ENCODE data around the gene SNAP25. TPM values are rescaled to one million over a fixed set of nuclear protein-coding genes. Genes with fewer than 3 reads are reported as not detected.
A peak's percentile ranks its signal among the peaks of the same experiment; 100 is the strongest.

SNAP25 gene
- total RNA-seq, 1 donor from 2014 or later, result 0.43 TPM

DNA sequence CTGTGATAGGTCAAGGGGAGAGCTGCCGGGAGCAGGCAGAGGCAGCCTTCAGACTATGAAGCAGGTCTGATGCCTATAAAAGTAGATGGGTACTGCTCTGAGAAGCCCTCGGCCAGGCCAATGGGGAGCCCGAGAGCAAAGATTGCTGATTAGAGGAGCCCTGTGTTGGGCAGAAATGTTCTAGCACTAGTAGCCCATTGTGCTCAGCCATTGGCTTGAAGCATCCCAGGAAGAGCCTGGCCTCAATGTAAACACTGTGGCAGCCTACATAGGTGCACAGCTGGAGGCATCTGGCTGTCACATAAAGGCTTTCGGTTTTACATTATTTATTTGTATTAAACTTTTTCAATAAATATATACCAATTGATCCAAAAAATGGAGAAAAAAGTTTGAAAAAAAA is 67.7 kb downstream of the SNAP25 start:
- intact Hi-C loops (cut with DNase I), result no loop called here
- Histone ChIP-seq H3K9me3 (no peaks in the 10 kb centered on the region), H3K36me3 (no peaks in the 10 kb centered on the region), H3K27ac (no peak overlapping the region), H3K27me3 (no peaks in the 10 kb centered on the region), H3K4me3 (no peak overlapping the region), H3K4me1 (peaks cover 0 to 7% of the 10 kb centered on the region in 2 donors)
- no peak for DNase-seq (ENCODE audit: low spot score in 2 of 2)
- TF ChIP-seq CTCF (IDR thresholded peaks at IDR 0.05), result no peak

DNA sequence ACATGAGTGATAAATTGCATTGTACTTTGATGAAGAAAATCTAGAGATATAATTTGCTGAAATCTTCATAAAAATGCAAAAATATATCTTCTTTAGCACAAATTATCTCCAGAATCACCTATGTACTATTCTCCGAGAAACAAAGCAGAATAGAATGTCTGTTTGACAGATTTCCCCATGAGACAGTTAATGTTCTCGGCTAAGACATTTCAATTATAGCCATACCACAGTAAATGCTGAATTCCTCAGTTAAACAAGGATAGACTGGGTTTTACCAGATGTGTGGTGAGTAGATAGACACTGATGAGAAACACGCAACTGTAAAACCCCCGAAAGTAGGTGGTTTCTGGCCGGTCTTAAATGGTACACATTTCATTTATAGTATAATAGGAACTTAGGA is 69.8 kb downstream of the SNAP25 start:
- intact Hi-C loops (cut with DNase I), result no loop called here
- H3K4me1 ChIP-seq, result no peaks in the 10 kb centered on the region
- DNase-seq (ENCODE audit: low spot score in 2 of 2), result no peak
- TF ChIP-seq CTCF (IDR thresholded peaks at IDR 0.05), result no peak
- no peak overlapping the region for H3K4me3 ChIP-seq
- no peak overlapping the region for H3K27ac ChIP-seq
- H3K9me3 ChIP-seq, result no peaks in the 10 kb centered on the region
- no peaks in the 10 kb centered on the region for H3K36me3 ChIP-seq
- no peaks in the 10 kb centered on the region for H3K27me3 ChIP-seq

- TF ChIP-seq CTCF (IDR thresholded peaks at IDR 0.05), result no peak
- Histone ChIP-seq H3K9me3 (no peaks in the 10 kb centered on the region), H3K27ac (no peak overlapping the region), H3K27me3 (no peaks in the 10 kb centered on the region), H3K4me3 (no peak overlapping the region), H3K4me1 (no peaks in the 10 kb centered on the region), H3K36me3 (no peaks in the 10 kb centered on the region)
- no peak for DNase-seq (ENCODE audit: low spot score in 2 of 2)
- intact Hi-C loops (cut with DNase I), result no loop called here
Measured at GRCh38 chr20:10288954-10289646, 70.5 kb downstream of the SNAP25 start.

GRCh38 chr20:10291568-10292248 is 73.1 kb downstream of the SNAP25 start:
- H3K4me1 ChIP-seq, result peaks cover 0 to 4% of the 10 kb centered on the region in 2 donors
- intact Hi-C loops (cut with DNase I), result loop anchor here (5.0 kb wide), 1 partner anchor 56 kb away; no protein-coding TSS in a partner anchor

GRCh38 chr20:10297223-10297622 is 78.6 kb downstream of the SNAP25 start:
- Histone ChIP-seq H3K4me3 (no peak overlapping the region), H3K36me3 (no peaks in the 10 kb centered on the region), H3K9me3 (no peaks in the 10 kb centered on the region), H3K4me1 (peaks cover 8 to 26% of the 10 kb centered on the region in 2 donors), H3K27ac (peak overlapping the region; percentile 77 to 81), H3K27me3 (no peaks in the 10 kb centered on the region)
- intact Hi-C loops (cut with DNase I), result loop anchor here (5.0 kb wide), 2 partner anchors 80 to 130 kb away; partner anchors contain the start of gene SNAP25
- TF ChIP-seq CTCF (IDR thresholded peaks at IDR 0.05), result no peak
- DNase-seq (ENCODE audit: low spot score in 2 of 2), result no peak

More at GRCh38 chr20:10291568-10292248, 73.1 kb downstream of the SNAP25 start:
- no peaks in the 10 kb centered on the region for H3K9me3 ChIP-seq
- no peak for TF ChIP-seq CTCF (IDR thresholded peaks at IDR 0.05)
- no peak for DNase-seq (ENCODE audit: low spot score in 2 of 2)
- no peak overlapping the region for H3K4me3 ChIP-seq
- H3K36me3 ChIP-seq, result no peaks in the 10 kb centered on the region
- no peaks in the 10 kb centered on the region for H3K27me3 ChIP-seq
- no peak overlapping the region for H3K27ac ChIP-seq
